OCI-LY7 (cell line): ENCODE results near the gene KLHL11. TPM values are rescaled to one million over a fixed set of nuclear protein-coding genes. Genes with fewer than 3 reads are reported as not detected.

Experiments
- BruUV-seq: library from RNA; stranded (reverse); fragments of 400-500 nt; replicated peaks from 2 replicates; lab custom pipeline; 2021; lab: Mats Ljungman, UMichigan
- CTCF ChIA-PET: fragments of 300-600 bp; sonication (Branson Sonifier 250); formaldehyde crosslinking; loops from one replicate; lab custom pipeline; 2022; ENCODE audit warnings: antibody characterized with exemption; ENCODE audit not compliant: unreplicated experiment; lab: Charles Lee
- POLR2A ChIA-PET: fragments of 300-600 bp; sonication (Branson Sonifier 250); formaldehyde crosslinking; loops from one replicate; lab custom pipeline; 2022; ENCODE audit warnings: antibody characterized with exemption; lab: Charles Lee
- DNase-seq: peaks from one replicate; pipeline ENCODE4 v3.0.0-alpha.2; 2015; ENCODE audit warnings: low spot score
- H2AFZ ChIP-seq: fragments of 200-600 bp; sonication (generic), shearing (Covaris generic); 2 replicates; pipeline ENCODE4 v1.6.1; 2014; ENCODE audit warnings: mild to moderate bottlenecking, antibody characterized with exemption, low read length, moderate library complexity
- H3K27ac ChIP-seq: fragments of 200-600 bp; sonication (generic); 2 replicates; pipeline ENCODE4 v1.5.1; 2014; ENCODE audit warnings: mixed run types, low read depth, mild to moderate bottlenecking, moderate library complexity, low read length, inconsistent platforms; ENCODE audit not compliant: poor library complexity, severe bottlenecking
- H3K36me3 ChIP-seq: fragments of 200-600 bp; sonication (generic); 2 replicates; pipeline ENCODE4 v1.6.1; 2014; ENCODE audit warnings: mild to moderate bottlenecking, antibody characterized with exemption, low read length, moderate library complexity, mixed read lengths; ENCODE audit not compliant: insufficient read depth
- H3K4me1 ChIP-seq: fragments of 200-600 bp; sonication (generic); 2 replicates; pipeline ENCODE4 v1.5.1; 2014; ENCODE audit warnings: mild to moderate bottlenecking, low read length; ENCODE audit not compliant: insufficient read depth, poor library complexity, severe bottlenecking
- H3K4me2 ChIP-seq: fragments of 200-600 bp; sonication (generic); 2 replicates; pipeline ENCODE4 v1.6.1; 2014; ENCODE audit warnings: mild to moderate bottlenecking, low read length
- H3K4me3 ChIP-seq: fragments of 200-600 bp; sonication (generic); 2 replicates; pipeline ENCODE4 v1.5.1; 2014; ENCODE audit warnings: mild to moderate bottlenecking, low read depth, low read length; ENCODE audit not compliant: poor library complexity, severe bottlenecking
- H3K79me2 ChIP-seq: fragments of 200-600 bp; sonication (generic); 2 replicates; pipeline ENCODE4 v1.6.1; 2016; ENCODE audit warnings: low read depth, mild to moderate bottlenecking, low read length, moderate library complexity, mixed read lengths; ENCODE audit not compliant: insufficient read depth
- H3K9me2 ChIP-seq: fragments of 200-600 bp; sonication (generic); 2 replicates; pipeline ENCODE4 v1.6.1; 2016; ENCODE audit warnings: mild to moderate bottlenecking, low read length, mixed read lengths; ENCODE audit not compliant: insufficient read depth
- H3K9me3 ChIP-seq: fragments of 200-600 bp; sonication (generic); 2 replicates; pipeline ENCODE4 v1.6.1; 2014; ENCODE audit warnings: mild to moderate bottlenecking, mixed run types, low read length, mixed read lengths
- H4K20me1 ChIP-seq: fragments of 200-600 bp; sonication (generic); 2 replicates; pipeline ENCODE4 v1.6.1; 2014; ENCODE audit warnings: mild to moderate bottlenecking, antibody characterized with exemption, low read length, moderate library complexity, mixed read lengths; ENCODE audit not compliant: insufficient read depth
- CTCF ChIP-seq: fragments of 200-600 bp; sonication (generic); conservative IDR thresholded peaks from 2 replicates; pipeline ENCODE4 v1.5.1; 2014; ENCODE audit warnings: mild to moderate bottlenecking, antibody characterized with exemption, low read length, moderate library complexity, mixed read lengths
- EZH2phosphoT487 ChIP-seq: fragments of 200-600 bp; sonication (generic); IDR thresholded peaks from 2 replicates; pipeline ENCODE4 v1.6.1; 2018; ENCODE audit warnings: low read depth, borderline replicate concordance, mild to moderate bottlenecking, mixed run types, antibody characterized with exemption, low read length, moderate library complexity, mixed read lengths
- intact Hi-C: fragments of 100-400 bp; cut with micrococcal nuclease; formaldehyde crosslinking; loops from one replicate; pipeline ENCODE4 v1.10.0; 2022; ENCODE audit not compliant: unreplicated experiment
- total RNA-seq, 2 experiments: library from RNA; depleted of rRNA in 1 of 2; stranded (reverse); fragments of >200 nt in 1 of 2; shearing (Covaris generic) in 1 of 2; gene quantifications; 2 replicates each; pipeline ENCODE4 v1.2.3, GENCODE V29; 2014 to 2022

KLHL11 gene
- total RNA-seq, 2 experiments from 2014 or later: 20.9 to 35.4 TPM

GRCh38 chr17:41818024-41818423 is 47.2 kb downstream of the KLHL11 start:
- POLR2A ChIA-PET: interaction anchor here (0.8 kb wide), 1 partner anchor 293 kb away, joined by 4 read pairs; no protein-coding TSS in a partner anchor
- intact Hi-C loops: no loop called here
- Histone ChIP-seq H3K4me1 (no peaks in the 10 kb centered on the region), H3K4me2 (no peak overlapping the region), H4K20me1 (no peaks in the 10 kb centered on the region), H3K9me2 (no peaks in the 10 kb centered on the region), H3K79me2 (no peaks in the 10 kb centered on the region), H3K4me3 (no peak overlapping the region), H3K27ac (no peak overlapping the region), H2AFZ (no peak overlapping the region), H3K9me3 (no peaks in the 10 kb centered on the region), H3K36me3 (no peaks in the 10 kb centered on the region)
- no peak for DNase-seq
- TF ChIP-seq EZH2phosphoT487: no peak
- TF ChIP-seq CTCF: no peak
- CTCF ChIA-PET: no interaction called here
- BruUV-seq: no TSS peak

- no peak overlapping the region for H3K4me3 ChIP-seq
- ChIA-PET POLR2A (no interaction called here), CTCF (no interaction called here)
These were observed 48.4 kb downstream of the KLHL11 start for GRCh38 chr17:41816637-41817320.

More at GRCh38 chr17:41816637-41817320, 48.4 kb downstream of the KLHL11 start:
- Histone ChIP-seq H4K20me1 (no peaks in the 10 kb centered on the region), H3K79me2 (no peaks in the 10 kb centered on the region), H3K4me2 (no peak overlapping the region), H2AFZ (no peak overlapping the region), H3K9me2 (no peaks in the 10 kb centered on the region), H3K4me1 (peaks cover 9% of the 10 kb centered on the region), H3K27ac (no peak overlapping the region), H3K36me3 (no peaks in the 10 kb centered on the region), H3K9me3 (no peaks in the 10 kb centered on the region)
- DNase-seq: no peak
- intact Hi-C loops: no loop called here
- no peak for TF ChIP-seq EZH2phosphoT487
- no peak for TF ChIP-seq CTCF
- no TSS peak for BruUV-seq
